Central memory CD4-positive, alpha-beta T cell (primary cell): ENCODE measurements around the gene COX14.
A peak's percentile ranks its signal among the peaks of the same experiment; 100 is the strongest.
"Not testable (repeated sequence)": the region's sequence is repeated elsewhere in the genome, so short reads cannot be mapped to it uniquely, and the experiment has no call there.

Experiments used
- DNase-seq: peaks from one replicate; pipeline ENCODE4 v3.0.0; 2022
- total RNA-seq, 3 experiments: gene quantifications; one replicate each; lab custom pipeline; 2026; lab: John Stamatoyannopoulos, UW

The COX14 gene
- 8.9 to 12.9 (median 11.6) reads per million in 3 experiments for total RNA-seq

DNA sequence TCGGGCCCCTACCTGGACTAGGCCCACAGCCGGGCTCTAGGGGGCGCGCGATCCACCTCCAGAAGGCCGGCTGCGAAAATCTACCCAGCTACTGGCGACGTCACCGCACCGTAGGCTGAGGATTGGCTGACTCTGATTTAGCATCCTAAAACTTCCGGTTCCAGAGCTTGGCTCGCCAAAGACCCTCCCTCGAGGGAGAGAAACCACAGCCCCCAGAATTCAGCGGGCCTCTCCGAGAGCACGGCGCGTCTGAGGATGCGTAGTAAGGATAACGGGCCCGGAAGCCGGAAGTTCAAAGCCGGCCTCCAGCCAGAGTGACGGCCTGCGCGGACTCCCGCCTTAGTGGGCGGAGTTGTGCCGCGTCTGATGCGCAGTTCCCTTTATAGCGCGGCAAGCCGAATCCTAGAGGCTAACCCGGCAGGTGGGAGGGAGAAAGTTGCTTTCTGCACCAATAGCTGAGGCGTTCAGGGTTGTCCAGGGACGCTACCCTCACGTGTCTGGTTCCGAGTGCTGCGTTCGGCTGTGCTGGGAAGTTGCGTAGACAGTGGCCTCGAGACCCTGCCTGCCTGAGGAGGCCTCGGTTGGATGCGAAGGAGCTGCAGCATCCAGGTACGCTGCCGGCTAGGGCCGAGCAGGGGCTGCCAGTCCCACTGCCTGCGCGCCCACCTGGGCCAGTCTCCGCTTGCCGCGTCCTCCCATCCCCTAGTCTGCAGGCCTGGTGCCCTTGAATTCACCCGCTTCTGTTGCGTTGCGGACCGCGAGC is at the start of gene COX14:
Gene COX14 (plus strand): TSS at position 544 of the 763 bp plus-strand sequence. CDS start 7,808 bp downstream, outside the sequence.
- DNase-seq: peak; percentile 100

DNA sequence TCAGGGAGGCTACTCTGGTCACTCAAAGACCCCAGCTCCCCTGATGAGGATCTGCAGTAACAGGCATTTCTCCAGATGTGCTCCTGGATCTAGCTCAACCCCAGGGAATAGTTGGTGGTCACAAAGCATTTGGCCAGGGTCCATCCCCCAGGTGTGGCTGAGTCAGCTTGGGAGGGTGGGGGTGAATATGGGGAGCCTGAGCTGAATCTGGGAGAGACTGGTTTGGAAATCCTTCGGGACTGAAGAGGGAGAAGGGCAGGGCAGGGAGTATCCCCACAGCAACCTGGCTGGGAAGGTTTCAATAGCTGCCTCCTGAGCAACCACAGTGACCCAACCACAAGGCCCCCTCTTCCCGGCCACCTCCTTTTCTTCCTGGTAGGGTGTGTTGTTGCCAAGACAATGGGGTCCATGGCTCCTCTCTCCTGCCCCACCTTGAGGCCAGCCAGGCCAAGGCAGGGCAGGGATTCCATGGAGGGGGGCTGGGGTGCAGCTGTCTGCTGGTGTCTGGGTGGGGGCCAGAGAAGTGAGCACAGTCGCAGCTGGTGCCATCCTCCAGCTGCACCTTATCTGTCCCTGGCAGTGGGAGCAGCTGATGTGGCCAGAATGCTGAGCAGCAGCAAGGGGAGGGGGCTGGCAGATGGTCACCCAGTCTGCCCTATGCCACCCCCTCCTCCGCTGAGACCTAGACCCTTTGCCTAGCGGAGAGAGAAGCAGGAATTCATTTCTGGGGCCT is 49.1 kb upstream of the COX14 start:
- DNase-seq: no peak

DNA sequence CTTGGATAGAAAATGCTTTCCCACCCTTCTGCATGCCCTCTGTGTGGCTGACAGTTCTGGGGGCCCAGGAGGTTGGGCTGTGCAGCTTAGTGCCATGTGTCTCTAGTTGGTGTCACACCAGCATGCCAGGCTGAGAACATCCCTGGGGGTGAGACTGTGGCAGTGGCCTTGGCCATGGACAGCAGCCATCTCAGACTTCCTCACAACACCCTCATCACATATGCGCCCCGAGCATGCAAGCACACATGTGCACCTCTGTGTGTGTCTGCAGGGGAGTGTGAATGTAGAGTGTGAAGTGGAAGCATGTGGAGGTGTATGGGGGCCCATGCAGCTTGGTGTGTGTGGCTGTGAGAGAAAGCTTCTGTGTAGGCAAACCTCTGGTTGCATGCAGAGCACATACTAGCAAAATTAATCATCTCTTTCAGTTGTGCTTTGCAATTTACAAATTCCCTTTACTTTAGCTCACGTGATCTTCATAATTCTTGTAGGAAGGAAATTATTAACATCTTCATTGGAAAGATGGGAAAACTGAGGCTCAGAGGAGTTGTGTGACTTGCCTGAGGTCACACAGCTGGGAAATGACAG is 46.2 kb upstream of the COX14 start:
- no peak for DNase-seq

DNA sequence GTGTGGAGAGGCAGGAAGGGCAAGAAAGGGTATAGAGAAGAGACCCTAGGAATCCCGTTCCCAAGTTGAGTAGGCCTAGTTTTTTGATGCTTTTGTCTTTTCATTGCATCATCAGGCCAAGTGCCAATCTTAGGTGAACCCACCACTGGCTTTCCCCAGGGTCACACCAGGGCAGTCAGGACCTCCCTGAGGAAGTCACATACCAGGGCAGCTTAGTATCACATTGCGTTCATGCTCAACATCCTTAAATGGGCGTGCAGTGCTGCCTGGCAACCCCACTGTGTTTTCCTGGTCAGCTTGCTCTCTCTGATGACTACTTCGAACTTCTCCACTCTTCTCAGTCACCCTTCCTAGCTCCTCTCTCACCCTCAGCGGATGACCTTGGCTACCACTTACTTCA is 45.6 kb upstream of the COX14 start:
- DNase-seq: no peak

DNA sequence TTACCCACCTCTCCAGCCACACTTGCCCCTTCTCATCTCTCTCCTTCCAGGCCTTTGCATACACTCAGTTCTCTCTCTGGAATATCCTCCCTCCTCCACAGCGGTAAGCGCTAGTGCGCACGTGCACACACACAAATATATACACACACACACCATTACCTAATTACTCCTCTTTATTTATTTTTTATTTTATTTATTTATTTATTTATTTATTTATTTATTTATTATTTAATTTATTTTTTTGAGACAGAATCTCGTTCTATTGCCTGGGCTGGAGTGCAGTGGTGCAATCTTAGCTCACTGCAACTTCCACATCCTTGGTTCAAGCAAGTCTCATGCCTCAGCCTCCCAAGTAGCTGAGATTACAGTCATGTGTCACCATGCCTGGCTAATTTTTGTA is 43.0 kb upstream of the COX14 start:
- DNase-seq: no peak

DNA sequence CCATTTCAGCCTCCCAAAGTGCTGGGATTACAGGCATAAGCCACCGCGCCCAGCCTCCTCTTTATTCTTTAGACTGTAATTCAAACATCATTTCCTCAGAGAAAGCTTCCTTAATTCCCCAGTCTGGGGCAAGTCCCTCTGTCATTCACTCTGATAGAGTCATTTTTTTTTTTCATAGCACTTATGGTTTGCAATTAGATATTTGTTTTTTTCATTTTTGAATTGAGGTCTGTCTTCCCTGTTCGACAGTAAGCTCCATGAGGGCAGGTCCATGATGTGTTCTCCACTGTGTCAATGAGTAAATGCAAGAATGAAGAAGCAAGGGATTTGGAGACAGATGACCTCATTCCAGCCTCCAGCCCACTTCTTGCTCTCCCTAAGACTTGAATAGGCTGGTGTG is 42.5 kb upstream of the COX14 start:
- no peak for DNase-seq

DNA sequence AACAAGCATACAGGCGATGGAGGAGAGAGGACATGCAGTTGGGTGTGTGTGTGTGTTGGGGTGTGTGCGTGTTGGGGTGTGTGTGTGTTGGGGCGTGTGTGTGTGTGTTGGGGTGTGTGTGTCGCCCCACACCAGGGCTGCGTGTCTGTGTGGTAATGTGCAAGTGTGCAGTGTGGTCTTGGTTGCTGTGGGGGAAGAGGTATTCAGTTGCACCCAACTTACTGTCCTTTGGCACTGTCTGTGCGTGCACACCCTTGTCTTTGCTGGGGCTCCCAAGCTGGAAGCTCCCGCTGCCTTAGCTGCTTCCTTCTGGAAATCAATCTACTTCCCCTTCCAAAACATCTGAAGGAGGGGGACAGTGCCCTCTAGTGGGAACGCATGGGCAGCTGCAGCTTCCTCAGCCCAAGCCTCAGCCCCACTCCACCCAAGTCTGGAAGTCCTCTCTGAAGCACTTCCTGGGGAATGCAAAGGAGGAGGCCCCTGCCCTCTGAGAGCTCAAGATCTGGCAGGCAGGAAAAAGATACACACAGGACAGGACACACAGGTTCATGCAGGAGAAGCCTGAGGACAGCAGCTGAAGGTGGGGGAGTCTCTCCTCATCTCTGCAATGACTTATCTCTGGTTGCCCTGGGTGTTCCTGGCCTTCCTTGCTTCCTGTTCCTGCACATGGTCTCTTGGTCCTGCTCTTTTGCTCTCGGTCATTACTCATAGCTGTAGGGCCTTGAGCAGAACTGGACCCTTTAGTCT is 41.5 kb upstream of the COX14 start:
- peak; percentile 41 for DNase-seq

DNA sequence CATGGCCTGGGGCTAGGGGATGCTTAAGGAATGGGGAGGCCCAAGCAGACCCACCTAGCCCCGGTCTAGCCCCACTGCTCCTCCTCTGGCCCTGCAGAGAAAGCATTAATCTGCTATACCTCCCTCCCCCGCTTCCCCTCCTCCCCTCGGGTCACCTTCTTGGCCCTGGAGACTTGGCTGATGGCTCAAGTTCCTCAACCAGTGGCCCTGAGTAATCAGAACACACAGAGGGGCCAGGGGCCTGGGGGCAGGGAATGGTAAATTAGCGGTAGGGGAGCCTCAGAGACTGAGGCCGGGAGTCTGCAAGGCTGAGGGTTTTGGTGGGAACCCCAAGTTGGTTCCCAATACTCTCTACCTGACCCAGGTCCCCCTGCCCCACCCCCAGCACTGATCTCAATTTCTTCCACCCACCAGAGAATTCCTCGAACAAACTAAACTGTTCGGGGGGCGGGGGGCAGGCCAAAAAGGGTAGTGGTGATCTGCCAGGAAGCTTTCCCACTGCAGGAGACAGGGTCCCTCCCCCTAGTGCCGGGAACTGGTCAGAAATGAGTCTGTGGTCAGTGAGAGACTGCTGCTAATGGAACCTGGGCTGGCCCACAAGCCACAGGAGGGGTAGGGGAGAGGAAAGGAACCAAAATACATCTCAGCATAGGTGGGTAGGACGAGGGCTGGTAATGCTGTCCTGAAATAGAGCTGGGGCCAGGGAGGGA is 39.7 kb upstream of the COX14 start:
- no peak for DNase-seq

DNA sequence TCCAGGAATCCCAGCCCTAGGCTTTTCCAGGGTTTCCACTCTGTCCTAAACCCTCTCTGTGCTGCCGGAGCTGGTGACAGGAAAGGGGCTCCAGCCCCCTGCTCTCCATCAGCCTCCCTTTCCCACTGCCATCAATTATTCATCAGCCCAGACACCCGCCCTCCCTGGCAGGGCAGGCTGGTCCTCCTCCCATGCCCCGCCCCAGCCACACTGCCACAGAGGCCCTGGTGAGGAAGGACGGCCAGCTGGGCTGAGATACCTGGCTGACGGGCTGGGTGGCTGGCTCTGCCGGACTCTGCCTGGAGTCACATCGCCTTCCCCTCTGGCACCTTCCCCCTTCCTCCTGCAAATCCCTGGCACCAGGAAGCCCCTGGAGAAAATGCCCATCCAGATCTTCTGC is 38.8 kb upstream of the COX14 start:
- DNase-seq: no peak

DNA sequence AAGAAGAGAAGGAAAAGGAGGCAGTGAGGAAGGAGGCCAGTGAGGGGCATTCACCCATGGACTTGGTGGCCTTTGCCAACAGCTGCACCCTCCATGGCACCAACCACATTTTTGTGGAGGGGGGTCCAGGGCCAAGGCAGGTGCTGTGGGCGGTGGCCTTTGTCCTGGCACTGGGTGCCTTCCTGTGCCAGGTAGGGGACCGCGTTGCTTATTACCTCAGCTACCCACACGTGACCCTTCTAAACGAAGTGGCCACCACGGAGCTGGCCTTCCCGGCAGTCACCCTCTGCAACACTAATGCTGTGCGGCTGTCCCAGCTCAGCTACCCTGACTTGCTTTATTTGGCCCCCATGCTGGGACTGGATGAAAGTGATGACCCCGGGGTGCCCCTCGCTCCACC is 38.3 kb upstream of the COX14 start:
- no peak for DNase-seq

DNA sequence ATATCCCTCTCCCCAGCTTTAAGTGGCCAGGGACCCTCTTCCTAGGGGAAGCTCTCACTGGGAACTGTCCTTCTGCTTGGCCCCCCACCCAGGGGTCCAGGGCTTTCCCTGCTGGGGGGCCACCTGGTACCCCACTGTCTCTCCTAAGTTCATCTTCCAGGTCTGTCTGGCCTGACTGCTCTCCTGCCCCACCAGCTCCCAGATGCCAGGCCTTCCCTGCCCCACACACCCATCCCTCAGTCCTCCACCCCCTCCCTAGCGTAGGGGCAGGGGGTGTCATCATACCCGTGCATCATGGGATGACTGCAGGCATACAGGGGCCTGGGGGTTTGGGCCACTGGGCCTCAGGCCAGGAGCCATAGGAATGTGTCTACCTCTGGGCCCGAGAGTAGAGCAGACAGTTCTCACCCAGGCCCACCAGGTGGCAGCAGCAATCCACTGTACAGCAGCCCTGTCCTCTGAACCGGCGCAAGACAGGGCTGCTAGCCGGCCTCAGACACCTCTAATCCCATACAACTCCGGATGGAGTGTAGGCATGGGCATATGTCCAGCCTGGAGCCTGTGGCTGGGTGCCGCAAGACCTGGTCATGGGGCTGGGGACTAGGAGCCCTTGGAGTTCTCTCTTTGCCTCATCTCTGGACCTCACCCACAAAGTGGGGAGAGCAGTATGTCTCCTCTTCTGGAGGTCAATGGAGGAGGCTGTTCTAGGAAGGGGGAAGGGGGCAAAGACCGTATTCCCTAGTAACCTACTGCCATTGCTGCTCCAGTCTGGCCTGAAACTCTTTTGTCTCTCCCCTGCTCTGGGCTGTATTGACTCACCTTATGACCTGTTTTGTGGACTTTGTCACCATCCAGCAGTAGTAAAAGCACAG is 36.9 kb upstream of the COX14 start:
- DNase-seq: peak; percentile 59

DNA sequence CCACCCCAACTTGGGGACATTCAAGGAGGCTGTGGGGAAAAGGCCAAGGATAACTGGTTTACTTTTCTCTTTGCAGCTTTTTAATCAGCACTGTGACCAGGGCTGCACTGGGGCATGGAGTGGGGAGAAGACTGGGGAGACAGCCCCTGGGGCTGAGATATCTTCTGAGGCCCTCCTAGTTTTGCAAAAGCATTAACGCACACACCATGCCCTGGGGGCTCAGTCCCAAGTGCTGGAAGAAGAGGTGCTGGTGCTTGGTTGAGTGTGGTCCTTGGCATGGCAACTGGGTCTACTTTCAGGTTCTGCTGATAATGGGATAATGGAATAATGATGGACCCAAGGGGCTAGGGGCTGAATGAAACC is 36.2 kb upstream of the COX14 start:
- no peak for DNase-seq

DNA sequence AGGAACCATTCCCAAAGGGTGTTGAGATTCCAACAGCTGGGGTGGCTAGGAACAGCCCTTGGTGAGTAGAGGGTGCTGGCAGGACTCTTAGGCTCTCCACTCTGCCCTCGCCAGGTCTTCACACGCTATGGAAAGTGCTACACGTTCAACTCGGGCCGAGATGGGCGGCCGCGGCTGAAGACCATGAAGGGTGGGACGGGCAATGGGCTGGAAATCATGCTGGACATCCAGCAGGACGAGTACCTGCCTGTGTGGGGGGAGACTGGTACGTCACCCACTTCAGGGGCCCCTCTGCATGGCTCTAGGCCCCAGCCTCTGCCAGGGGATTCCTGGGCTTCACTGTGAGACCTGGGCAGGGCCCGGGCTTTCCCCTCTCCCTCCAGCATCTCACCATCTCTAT is 34.9 kb upstream of the COX14 start:
- no peak for DNase-seq

DNA sequence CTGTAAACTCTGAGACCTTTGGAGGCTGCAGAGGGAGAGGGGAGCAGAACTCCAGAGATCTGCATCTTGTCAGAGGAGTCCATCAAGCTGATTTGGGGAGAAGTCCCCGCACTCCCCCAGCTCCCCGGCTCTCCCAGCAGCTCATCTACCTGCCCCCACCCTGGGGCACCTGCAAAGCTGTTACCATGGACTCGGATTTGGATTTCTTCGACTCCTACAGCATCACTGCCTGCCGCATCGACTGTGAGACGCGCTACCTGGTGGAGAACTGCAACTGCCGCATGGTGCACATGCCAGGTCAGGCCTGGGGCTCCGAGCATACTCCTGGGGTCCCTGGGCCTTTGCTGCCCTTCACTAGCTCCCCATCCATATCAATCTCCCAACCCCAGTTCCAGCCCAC is 33.8 kb upstream of the COX14 start:
- DNase-seq: no peak

DNA sequence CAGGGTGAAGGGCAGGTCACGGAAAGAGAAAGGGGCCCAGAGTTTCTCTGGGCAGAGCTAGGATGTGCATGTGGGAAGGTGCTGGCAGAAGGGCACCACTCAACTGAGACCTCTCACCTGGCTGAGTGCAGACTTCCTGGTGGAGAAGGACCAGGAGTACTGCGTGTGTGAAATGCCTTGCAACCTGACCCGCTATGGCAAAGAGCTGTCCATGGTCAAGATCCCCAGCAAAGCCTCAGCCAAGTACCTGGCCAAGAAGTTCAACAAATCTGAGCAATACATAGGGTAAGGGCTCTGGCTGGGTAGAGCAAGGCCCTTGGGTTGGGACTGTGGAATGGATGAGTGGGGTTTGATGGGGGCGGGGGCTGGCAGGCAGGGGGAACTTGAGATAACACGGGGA is 32.3 kb upstream of the COX14 start:
- no peak for DNase-seq

DNA sequence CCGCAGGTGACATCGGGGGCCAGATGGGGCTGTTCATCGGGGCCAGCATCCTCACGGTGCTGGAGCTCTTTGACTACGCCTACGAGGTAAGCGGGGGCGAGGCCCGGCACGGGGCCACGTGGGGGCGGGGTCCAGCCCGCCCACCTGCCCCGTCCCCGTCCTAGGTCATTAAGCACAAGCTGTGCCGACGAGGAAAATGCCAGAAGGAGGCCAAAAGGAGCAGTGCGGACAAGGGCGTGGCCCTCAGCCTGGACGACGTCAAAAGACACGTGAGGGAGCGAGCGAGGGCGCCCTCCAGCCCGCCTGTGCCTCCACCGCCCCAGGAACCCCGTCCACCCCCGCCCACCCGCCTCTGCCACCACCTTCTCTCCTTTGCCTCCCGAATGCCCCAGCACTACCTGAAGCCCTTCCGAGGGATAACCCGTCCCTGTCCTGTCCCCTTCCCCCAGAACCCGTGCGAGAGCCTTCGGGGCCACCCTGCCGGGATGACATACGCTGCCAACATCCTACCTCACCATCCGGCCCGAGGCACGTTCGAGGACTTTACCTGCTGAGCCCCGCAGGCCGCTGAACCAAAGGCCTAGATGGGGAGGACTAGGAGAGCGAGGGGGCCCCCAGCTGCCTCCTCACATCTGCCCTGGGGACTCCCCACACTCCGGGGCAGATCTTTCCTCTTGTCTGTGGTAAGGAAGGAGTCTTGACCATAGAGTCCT is 30.8 kb upstream of the COX14 start:
- no peak for DNase-seq

DNA sequence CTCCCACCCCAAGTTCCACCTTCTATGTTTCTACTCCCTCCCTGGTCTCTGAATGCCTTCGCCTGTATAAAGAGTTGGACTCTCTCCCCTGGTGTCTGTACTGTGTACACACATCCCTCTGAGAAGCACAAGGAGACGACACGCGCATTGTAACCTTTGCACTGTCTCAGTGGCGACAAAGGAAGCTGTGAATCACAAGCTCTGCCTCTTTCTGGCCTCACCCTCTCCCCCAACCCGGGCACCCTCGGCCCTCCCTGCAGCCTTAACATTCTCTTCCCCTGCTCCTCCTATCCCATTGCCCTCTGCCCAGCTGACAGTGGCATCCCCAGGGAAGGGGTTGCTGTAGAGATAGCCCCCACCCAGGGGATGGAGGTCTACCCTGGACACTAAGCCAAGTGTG is 29.4 kb upstream of the COX14 start:
- DNase-seq: no peak

DNA sequence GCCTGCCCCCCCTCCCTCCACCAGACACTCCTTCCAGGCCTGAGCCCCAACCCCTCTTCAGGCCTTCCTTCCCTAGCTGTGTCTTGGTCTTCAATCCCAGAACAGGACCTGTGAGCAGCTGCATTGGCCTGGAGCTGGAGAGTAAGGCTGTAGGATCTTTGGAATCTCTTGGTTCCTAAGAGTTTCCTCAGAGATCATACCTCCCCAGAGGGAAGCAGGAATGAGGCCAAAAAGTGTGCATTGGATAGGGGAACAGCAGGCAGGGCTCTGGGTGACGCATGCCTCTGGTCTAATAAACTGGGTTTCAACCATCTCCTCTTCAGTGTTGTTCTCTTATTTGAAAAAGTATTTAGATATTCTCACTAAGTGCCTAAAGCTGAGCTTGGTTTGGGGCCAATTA is 28.7 kb upstream of the COX14 start:
- no peak for DNase-seq

DNA sequence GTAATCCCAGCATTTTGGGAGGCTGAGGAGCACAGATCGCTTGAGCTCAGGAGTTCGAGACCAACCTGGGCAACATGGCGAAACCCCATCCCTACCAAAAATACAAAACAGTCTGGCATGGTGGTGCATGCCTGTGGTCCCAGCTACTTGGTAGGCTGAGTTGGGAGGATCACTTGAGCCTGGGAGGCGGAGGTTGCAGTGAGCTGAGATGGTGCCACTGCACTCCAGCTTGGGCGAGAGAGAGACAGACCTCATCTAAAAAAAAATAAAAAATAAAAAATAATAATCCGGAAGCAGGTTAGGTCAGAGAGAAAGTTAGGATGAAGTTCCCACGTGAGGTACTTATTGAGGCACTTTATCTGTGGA is 27.6 kb upstream of the COX14 start:
- not testable (repeated sequence) for DNase-seq

DNA sequence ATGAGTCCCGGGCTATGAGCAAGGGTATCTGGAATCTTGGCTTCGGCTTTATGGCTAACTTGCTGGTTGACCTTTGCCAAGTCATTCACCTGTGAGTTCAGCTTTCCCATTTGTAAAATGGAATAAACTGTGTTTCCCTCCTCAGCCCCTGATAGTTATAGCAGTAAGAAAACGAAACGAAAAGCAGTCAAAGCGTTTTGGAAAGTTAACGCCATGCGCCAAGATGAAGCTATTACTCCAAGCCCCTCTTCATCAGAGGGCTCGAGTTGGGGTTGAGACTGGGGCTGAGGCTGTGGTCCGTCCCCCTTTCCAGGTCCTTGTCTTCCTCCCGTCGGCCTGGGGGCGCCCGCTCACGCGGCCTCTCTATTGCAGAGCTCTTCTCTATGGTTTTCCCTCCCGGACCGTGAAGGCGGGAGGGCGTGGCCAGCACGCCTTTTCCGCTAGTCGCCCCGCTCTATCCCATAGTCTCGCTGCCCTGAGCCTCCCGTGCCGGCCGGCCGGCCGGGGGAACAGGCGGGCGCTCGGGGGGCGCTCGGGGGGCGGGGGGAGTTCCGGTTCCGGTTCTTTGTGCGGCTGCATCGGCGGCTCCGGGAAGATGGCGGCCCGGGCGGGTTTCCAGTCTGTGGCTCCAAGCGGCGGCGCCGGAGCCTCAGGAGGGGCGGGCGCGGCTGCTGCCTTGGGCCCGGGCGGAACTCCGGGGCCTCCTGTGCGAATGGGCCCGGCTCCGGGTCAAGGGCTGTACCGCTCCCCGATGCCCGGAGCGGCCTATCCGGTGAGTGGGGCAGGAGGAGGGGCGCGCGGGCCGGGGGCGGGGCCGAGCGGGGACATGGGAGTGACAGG is 27.0 kb upstream of the COX14 start, which contains the start of gene SMARCD1:
Gene SMARCD1 (plus strand): TSS at position 568 of the 840 bp plus-strand sequence. CDS start 28 bp downstream, at position 596.
- peak; percentile 72 for DNase-seq
